HG03196 (cell line): ENCODE results near the gene C11orf21.

ENCODE experiments used
- ATAC-seq: cut with Tn5 transposase; IDR thresholded peaks from one replicate; pipeline ENCODE4 v1.9.1; 2021; ENCODE audit not compliant: unreplicated experiment

The C11orf21 gene

GRCh38 chr11:2321311-2321683 is 19.6 kb upstream of the C11orf21 start:
- no peak for ATAC-seq

DNA sequence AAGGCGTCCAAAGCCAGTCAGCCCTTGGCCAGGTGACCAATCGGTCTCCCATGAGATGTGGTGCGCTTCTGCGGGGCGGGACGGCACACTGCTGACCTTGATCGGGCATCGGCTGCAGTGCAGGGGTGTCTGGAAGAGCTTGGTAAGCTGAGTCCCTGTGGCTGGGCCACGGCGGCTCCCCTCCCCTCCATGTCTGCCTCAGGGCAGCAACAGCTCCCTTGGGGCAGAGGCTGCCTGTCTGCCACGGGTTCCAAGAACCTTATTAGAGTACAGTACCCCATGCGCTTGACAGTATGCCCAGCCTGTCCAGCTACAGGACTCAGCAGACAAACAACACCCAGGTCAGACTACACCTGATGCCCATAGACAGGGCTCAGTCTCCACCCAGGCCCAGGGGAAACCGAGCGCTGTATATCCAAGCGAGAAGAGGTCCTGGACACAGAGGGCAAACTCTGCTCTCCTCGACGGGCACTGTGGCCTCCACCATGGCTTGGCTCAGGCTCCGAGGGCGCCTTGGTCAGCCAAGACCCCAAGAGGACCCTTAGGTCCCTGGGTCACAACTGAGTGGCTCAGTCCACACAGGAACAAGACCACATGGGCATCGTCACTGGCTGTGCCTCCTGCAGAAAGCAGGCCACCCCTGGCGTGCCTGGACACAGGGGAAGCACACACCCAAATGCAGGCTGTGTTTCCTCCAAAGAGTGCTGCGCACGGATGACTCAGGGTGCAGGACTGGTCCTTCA is 19.0 kb upstream of the C11orf21 start:
- ATAC-seq = no peak

DNA sequence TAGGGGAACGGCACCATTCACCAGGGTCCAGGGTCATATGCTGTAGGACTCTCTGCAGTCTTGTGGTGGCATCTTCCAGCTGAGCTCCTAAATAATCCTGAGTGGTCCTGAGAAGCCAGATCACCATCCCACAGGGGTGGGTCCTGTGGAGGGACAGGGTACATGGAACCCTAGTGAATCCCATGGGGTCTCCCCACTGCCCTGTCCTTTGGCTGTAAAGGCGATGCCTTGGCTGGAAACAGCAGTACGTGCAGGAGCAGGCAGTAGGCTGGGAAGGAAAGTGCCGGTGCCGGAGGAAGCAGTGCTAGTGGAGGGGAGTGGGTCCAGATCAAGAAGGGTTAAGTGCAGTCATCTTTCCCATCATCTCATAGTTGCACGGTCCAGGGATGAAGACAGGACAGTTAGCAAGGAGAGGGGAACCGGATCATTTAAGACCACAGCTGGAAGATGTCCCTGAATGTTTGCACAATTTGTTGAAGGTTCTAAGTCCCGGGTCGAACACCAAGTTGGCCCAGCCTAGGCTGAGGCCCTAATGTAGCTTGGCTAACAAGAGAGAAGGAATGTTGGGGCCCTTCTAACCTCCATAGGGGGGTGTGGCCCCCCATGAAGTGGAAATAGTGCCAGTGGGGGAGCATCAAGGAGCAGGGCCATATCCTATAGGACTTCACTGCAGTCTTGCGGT is 18.2 kb upstream of the C11orf21 start:
- ATAC-seq = no peak

DNA sequence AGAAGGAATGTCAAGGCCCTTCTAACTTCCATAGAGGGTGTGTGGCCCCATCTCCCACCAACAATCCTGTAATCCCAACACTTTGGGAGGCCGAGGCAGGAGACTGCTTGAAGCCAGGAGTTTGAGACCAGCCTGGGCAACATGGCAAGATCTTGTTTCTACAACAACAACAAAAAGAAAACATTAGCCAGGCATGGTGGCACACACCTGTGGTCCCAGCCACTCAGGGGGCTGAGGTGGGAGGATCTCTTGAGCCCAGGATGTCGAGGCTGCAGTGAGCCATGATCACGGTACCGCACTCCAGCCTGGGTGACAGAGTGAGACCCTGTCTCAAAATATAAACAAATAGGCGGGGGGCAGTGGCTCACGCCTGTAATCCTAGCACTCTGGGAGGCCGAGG is 17.0 kb upstream of the C11orf21 start:
- no peak for ATAC-seq

DNA sequence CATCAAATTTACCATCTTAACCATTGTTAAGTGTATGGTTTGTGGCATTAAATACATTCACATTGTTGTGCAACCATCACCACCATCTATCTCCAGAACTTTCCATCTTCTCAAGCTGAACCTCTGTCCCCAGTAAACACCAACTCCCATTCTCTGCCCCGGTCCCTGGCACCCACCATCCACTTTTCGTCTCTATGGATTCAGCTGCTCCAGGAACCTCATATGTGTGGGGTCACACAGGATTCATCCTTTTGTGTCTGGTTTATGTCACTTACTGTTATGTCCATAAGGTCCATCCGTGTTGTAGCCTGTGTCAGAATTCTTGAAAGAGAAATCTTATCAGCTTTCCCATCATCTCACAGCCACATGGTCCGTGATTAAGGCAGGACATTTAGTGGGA is 16.4 kb upstream of the C11orf21 start:
- ATAC-seq = no peak

GRCh38 chr11:2317354-2318050 is 15.8 kb upstream of the C11orf21 start:
- no peak for ATAC-seq

GRCh38 chr11:2316963-2317244 is 15.2 kb upstream of the C11orf21 start:
- ATAC-seq = no peak

DNA sequence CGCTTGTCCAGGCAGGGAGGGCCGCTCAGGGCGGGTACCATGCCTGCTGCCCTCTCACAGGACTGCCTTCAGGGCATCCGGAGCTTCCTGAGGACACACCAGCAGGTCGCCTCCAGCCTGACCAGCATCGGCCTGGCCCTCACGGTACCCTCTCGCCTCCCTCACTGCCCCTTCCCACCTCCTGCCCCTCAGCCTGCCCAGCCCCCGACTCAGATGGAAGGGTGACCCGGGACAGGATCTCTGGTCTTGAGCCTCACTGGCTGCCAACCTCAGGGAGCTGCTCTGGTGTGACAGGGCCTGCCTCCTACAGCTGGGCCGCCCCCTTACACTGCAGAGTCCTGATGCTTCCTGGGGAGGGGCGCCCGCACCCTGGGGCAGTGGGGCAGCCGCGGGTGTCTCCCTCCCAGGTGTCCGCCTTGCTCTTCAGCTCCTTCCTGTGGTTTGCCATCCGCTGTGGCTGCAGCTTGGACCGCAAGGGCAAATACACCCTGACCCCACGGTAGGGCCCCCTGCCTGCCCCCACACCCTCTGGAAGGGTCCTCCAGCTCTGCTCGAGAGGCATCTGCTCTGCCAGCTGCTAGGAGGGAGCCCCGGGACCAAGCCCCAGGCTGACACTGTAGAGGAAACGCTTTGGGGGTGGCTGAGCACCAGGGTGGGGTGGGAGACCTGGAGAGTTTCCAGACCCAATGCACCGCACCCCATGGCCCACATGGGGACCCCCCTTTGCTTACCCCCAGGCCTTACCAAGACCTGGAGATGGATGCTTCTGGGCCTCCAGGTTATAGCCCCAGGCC is 14.6 kb upstream of the C11orf21 start:
- ATAC-seq = no peak

GRCh38 chr11:2315395-2316168 is 13.9 kb upstream of the C11orf21 start:
- no peak for ATAC-seq

DNA sequence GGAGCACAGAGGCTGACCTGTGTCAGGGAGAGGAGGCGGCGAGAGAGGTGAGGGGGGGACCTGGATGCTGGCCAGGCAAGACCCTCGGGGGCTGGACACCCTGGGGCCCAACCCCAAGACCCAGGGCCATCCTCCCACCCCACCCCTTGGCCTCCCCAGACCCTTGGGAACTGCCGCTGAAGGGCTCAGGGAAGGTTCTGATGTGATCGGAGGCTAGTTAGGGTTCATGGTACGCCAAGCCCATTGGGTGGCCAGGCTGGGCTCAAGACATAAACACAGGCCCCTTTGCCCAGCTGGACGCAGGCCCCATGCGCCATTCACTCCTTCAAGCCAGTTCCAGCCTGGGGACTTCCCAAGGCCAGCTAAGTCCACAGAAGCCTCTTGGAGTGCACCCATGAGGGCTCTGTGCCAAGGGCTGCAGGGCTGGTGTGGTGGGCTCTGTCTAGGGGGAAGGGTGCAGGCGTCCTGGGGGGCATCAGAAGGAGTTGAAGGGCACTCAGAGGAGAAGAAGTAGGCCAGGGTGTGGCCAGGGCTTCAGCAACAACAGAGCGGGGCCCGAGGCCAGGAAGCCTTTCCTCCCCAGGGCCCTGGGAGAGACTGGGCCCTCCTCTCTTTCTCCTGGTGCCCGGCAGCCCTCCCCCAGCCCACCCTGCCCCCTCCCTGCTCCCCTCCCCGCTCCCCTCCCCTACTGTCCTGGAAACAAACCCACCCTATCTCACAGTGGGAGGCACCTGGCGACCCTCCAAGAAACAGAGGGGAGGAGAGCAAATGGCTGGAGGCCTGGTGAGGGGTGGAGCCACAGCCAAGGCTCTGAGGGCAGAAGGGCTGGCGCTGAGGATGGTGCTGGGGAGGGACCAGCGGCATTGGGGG is 13.0 kb upstream of the C11orf21 start:
- ATAC-seq = no peak

DNA sequence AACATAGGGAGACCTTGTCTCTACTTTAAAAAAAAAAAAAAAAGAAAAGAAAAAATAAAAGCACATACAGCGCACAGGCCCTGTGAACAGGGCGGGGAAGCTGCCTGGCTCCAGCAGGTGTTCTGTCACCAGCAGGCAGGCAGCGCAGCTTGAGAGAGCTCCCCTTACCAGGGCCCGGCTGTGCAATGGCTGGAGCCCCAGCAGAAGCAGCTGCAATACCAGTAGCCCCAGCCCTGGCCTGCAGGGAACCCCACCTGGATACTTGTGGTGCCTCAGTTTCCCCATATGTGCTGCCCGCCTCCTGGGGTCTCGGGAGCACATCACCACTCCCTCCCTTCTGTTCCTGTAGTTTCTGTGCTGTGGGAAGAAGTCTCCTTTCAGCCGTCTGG is 12.4 kb upstream of the C11orf21 start:
- ATAC-seq = no peak

DNA sequence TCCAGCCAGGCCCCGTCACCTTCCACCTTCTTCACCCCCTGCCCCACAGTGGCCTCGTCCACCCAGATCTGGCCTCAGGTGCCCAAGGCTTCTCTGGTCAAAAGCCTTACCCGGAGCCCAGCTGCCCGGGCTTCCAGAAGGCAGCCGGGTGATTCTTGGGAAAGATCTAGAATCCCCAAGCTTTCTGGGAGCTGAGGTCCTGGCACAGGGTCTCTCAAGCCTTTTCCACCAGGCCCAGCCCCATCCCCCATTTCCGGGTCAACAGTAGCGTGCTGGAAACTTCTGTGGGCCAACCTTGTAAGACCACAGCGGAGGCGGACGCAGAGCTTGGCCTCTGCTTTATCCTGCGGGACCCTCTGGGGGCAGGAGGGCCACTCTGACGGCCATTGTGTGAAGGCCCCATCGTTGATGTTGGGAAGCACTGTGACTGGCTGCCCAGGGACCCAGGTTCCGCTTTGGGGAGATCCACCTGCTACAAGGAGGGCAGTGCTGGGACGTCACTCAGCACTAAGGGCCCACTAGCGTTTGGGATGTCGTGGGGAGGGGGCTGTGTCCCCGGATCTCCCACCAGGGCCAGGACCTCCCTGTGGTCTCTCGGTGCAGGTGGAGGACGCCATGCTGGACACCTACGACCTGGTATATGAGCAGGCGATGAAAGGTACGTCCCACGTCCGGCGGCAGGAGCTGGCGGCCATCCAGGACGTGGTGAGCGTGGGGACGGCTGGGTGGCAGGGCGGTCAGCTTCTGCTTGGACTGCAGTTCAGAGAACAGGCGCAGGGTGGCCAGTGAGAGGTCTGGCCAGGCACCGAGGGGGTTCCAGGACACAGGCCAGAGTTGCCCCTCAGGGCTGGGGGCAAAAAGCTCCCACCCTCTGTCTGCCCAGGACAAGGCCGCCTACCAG is 11.6 kb upstream of the C11orf21 start:
- ATAC-seq = no peak

GRCh38 chr11:2312232-2313042 is 10.7 kb upstream of the C11orf21 start:
- no peak for ATAC-seq

DNA sequence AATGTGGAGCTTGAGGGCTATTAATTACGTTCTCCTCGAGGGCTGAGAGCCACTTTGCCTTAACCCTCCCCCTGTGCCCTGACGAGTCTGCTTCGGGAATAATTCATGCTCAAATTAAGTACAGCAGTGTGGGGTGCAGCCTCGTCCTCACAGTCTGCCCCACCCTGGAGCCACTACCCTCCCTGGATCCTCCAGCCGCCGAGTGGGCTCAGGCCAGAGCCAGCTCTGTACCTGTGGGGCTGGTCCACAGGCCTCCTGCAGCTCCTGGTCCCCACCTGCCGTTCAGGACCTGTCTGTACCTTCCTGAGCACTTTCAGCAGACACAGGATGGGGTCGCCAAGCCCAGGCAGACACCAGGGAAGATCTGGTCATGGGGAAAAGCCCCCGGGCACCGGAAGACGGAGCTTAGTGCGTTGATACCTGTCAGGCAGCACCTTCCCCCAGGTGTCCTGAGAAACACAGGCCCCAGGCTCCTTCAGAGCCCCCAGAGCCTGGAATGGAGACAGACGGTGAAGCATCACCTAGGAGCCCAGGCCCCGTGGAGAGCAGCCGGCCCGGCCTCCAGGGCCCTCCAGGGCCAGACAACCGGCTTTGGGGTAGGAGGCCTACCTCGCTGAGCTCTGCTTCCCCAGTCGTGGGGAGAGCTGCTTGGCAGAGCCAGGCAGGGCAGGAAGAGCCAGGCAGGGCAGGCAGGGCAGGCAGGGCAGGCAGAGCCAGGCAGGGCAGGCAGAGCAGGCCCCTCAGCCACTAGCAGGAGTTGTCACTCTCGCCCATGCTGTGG is 9.8 kb upstream of the C11orf21 start:
- no peak for ATAC-seq

- no peak for ATAC-seq
These were observed 9.2 kb upstream of the C11orf21 start for GRCh38 chr11:2310786-2311352.

- no peak for ATAC-seq
These were observed 8.5 kb upstream of the C11orf21 start for GRCh38 chr11:2310073-2310785.
